ENCODE results near the gene AARS2.
"Not testable (repeated sequence)": the region's sequence is repeated elsewhere in the genome, so short reads cannot be mapped to it uniquely, and the experiment has no call there.

The AARS2 gene

GRCh38 chr6:44332585-44332984, 19.4 kb upstream of the AARS2 start:
- DNase-seq (ENCODE audit: insufficient read length, low spot score) = no peak
- FAIRE-seq = no peak

GRCh38 chr6:44329858-44330257, 16.7 kb upstream of the AARS2 start:
- DNase-seq (ENCODE audit: insufficient read length, low spot score) (no peak), FAIRE-seq (no peak)

GRCh38 chr6:44328203-44328602, 15.1 kb upstream of the AARS2 start:
- DNase-seq (ENCODE audit: insufficient read length, low spot score); FAIRE-seq: not testable (repeated sequence)

GRCh38 chr6:44327760-44328159, 14.6 kb upstream of the AARS2 start:
- FAIRE-seq = no peak

GRCh38 chr6:44327096-44327495, 13.9 kb upstream of the AARS2 start:
- FAIRE-seq (no peak), DNase-seq (ENCODE audit: insufficient read length, low spot score) (no peak)

More at GRCh38 chr6:44327760-44328159, 14.6 kb upstream of the AARS2 start:
- DNase-seq (ENCODE audit: insufficient read length, low spot score) = no peak

GRCh38 chr6:44321210-44321609, 8.1 kb upstream of the AARS2 start:
- FAIRE-seq (no peak), DNase-seq (ENCODE audit: insufficient read length, low spot score) (no peak)

- not testable (repeated sequence) for DNase-seq (ENCODE audit: insufficient read length, low spot score); FAIRE-seq
Measured at GRCh38 chr6:44317136-44317631, 4.0 kb upstream of the AARS2 start.

GRCh38 chr6:44316481-44316880, 3.3 kb upstream of the AARS2 start:
- DNase-seq (ENCODE audit: insufficient read length, low spot score) (no peak), FAIRE-seq (no peak)

- FAIRE-seq = no peak
- DNase-seq (ENCODE audit: insufficient read length, low spot score) = no peak
Measured at GRCh38 chr6:44315951-44316350, 2.8 kb upstream of the AARS2 start.

- DNase-seq (ENCODE audit: insufficient read length, low spot score) (no peak), FAIRE-seq (no peak)
Measured at GRCh38 chr6:44315516-44315915, 2.4 kb upstream of the AARS2 start.

- FAIRE-seq; DNase-seq (ENCODE audit: insufficient read length, low spot score): not testable (repeated sequence)
Measured at GRCh38 chr6:44314657-44315056, 1.5 kb upstream of the AARS2 start.

- peak; percentile 20 for FAIRE-seq
- no peak for DNase-seq (ENCODE audit: insufficient read length, low spot score)
Measured at GRCh38 chr6:44311767-44312166, 1.4 kb downstream of the AARS2 start.

- DNase-seq (ENCODE audit: insufficient read length, low spot score) (no peak), FAIRE-seq (no peak)
Measured at GRCh38 chr6:44311304-44311703, 1.8 kb downstream of the AARS2 start.

- no peak for DNase-seq (ENCODE audit: insufficient read length, low spot score)
- FAIRE-seq = no peak
Measured at GRCh38 chr6:44310241-44310640, 2.9 kb downstream of the AARS2 start.

GRCh38 chr6:44309631-44310030, 3.5 kb downstream of the AARS2 start:
- DNase-seq (ENCODE audit: insufficient read length, low spot score) (no peak), FAIRE-seq (no peak)

- FAIRE-seq (peak; percentile 83), DNase-seq (ENCODE audit: insufficient read length, low spot score) (peak; percentile 27)
Measured at GRCh38 chr6:44309092-44309491, 4.1 kb downstream of the AARS2 start.

- no peak for FAIRE-seq
- no peak for DNase-seq (ENCODE audit: insufficient read length, low spot score)
Measured at GRCh38 chr6:44307217-44307616, 5.9 kb downstream of the AARS2 start.

GRCh38 chr6:44306710-44307109, 6.4 kb downstream of the AARS2 start:
- DNase-seq (ENCODE audit: insufficient read length, low spot score) = no peak

GRCh38 chr6:44305200-44305725, 7.9 kb downstream of the AARS2 start:
- no peak for FAIRE-seq

More at GRCh38 chr6:44306710-44307109, 6.4 kb downstream of the AARS2 start:
- no peak for FAIRE-seq

GRCh38 chr6:44304282-44305199, 8.6 kb downstream of the AARS2 start:
- FAIRE-seq (no peak), DNase-seq (ENCODE audit: insufficient read length, low spot score) (peak; percentile 48)

More at GRCh38 chr6:44305200-44305725, 7.9 kb downstream of the AARS2 start:
- no peak for DNase-seq (ENCODE audit: insufficient read length, low spot score)

GRCh38 chr6:44303842-44304241, 9.3 kb downstream of the AARS2 start:
- no peak for DNase-seq (ENCODE audit: insufficient read length, low spot score)
- FAIRE-seq = no peak

- FAIRE-seq (no peak), DNase-seq (ENCODE audit: insufficient read length, low spot score) (no peak)
Measured at GRCh38 chr6:44302856-44303255, 10.3 kb downstream of the AARS2 start.

Data from HTR-8/SVneo (cell line).